GM19351 (cell line): ENCODE results near the gene PPP2R1B.

Experiments used
- ATAC-seq: cut with Tn5 transposase; IDR thresholded peaks from one replicate; pipeline ENCODE4 v1.9.1; 2021; ENCODE audit warnings: mild to moderate bottlenecking, moderate library complexity; ENCODE audit not compliant: unreplicated experiment

PPP2R1B gene

DNA sequence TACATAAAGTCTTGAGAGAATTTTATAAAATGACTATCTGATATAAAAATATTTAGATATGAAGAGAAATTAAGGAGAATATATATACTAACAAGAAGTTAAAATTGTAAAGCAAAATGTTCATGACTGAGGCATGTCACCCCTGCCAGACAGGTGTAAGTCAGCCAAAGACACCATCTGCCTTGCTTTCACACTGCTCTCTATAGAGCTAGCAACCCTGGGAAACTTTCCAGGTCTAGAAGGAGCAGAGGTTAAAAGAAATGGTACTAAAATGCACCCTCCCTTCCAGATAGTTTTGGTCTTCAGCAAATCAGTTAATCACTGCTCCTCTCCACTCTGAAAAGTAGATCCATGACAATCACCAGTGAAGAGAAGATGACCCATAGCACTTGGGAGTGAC is 16.5 kb downstream of the PPP2R1B start:
- no peak for ATAC-seq

GRCh38 chr11:111748035-111748804 is 18.0 kb downstream of the PPP2R1B start:
- ATAC-seq = no peak

- no peak for ATAC-seq
Observed at GRCh38 chr11:111745719-111746504, 20.3 kb downstream of the PPP2R1B start.

- no peak for ATAC-seq
Observed at GRCh38 chr11:111743700-111744099, 22.5 kb downstream of the PPP2R1B start.

DNA sequence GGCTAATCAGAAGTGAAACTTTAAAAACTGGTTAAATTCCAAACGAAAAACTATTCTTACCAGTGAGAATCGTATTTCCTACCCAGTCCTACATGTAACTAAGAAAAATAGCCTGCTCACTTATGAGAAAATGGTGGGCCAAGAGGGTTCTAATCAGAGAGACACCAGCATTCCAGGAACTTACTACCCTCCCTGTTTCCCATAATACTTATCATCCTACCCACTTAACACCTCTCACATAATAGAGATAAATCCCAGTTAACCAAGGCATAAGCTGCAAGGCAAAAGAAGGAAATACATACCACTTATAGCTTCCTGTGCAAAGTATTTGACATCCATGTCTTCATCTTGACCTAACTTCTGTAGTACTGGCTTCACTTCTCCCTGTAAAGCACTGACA is 24.4 kb downstream of the PPP2R1B start:
- ATAC-seq = no peak

DNA sequence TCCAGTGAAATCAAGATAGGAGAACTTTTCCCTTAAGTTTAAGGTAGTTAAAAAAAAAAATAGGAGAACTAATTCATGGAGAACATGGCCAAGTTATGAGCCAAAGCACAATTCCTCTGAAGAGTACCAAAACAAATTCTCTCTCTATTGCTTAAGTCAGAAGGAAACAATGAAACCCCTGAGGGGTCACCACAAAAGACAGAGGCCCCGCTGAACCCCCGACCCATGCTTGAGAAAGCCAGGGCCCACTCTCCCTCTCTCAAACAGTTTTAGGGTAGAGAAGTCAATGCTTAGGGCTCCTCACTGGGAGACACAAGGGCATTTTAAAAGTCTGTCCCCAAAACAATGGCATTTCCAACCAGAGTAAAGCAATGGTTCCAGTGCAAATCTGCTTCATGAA is 26.9 kb downstream of the PPP2R1B start:
- no peak for ATAC-seq

DNA sequence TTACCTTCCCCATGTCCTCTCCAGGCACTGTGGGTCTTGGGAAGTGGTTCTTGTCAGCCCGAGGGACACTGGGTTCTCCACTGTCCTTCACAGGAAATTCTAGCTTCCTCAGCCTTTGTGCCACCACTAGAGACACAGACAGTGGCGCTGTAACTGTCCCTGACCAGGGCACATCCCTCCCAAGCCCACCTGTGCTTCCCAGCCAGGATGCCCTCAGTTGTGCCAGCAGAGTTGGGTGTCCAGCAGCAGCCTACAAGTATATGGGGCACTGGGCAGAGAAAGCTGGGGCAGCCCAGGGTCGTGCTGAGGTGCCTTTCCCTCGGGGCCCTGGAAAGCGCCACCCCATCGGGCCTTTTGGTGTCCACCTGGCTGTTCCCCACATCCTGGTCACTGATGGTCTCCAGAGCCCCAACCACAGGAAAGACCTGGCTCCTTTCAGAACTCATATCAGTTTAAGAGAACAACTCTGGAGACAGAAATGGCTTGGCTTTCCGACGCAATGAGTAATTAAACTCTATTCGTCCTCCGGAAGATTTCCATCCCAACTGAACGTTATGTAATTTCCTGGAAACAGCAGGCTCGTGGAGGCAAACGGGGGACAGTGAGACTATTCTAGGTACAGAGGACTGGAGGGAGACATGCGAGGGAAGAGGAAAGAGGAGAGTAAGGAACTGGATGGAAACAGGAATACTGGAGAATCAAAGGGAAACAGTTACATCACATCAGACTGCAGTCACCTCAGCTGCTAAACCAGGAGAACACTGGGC is 28.6 kb downstream of the PPP2R1B start:
- ATAC-seq = no peak

DNA sequence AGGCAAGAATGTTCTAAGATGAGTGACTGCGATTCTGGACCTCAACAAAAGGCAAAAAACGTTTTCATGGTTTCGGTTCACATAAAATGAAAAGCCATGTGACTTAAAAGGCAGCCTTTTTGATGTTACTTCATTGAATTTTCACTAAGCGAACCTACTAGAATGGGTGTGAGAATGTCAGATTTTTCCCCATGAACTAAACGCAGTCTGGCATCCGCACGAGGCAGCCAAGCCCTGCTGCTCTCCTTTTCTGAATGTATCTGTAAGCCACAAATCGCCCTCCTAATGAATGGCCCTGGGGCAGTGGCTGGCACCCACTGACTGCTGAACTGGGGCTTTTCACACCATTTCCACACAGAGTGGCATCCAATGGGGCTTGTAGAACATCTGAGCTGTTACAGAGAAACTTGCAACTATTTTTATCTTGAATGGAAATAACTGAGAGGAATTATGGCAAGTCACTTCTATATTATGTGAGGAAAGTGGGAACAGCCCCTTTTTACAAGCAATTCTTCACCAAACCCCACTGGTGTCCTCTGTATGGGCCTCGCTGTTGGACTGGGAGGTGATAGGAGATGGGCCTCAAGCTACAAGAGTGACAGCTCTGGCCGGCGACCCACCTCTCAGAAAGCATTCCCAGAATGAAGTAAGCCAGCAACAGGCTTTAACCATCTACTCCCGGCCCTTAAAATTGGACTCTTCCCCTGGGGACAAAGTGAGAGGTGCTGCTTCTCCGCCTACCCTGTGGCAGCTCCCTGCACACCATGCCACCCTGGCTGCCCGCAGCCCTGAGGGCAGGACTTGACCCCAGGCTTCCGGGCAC is 29.4 kb downstream of the PPP2R1B start:
- no peak for ATAC-seq

DNA sequence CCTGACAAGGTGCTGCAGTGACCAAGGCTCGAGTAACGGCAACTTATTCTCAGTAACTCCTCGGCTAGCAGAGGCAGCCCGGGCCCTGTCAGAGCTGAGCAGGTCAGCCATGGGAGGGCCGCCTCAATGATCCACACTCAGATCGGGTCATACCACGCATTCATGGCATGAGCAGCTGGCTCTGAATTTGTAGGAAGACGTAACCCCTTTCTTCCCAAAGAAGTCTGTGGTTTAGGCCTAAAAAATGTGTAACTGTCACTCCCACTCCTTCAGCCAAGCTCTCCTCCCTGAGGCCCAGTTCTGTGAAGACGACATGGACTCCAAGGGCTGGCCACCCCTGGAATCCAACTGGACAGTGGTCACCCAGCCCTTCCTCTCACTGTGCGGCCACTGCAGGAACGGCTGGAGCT is 30.0 kb downstream of the PPP2R1B start:
- no peak for ATAC-seq

GRCh38 chr11:111735262-111736116 is 30.7 kb downstream of the PPP2R1B start:
- no peak for ATAC-seq

DNA sequence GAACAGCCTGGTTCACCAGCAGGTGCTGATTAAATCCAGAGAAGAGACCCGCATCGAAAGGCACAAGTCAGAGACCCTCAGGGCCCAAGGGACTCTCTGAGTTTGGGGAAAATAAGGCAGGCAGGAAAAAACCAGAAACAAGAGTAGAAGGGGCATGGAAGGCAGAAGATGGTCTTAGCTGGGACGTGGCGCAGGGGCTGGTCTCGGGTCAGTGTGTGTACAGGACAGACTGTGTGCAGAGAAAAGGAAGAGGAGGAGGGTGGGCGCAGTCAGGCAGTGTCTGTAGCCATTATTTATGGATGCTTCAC is 31.3 kb downstream of the PPP2R1B start:
- ATAC-seq = no peak

- no peak for ATAC-seq
Observed at GRCh38 chr11:111734101-111734953, 31.9 kb downstream of the PPP2R1B start.

DNA sequence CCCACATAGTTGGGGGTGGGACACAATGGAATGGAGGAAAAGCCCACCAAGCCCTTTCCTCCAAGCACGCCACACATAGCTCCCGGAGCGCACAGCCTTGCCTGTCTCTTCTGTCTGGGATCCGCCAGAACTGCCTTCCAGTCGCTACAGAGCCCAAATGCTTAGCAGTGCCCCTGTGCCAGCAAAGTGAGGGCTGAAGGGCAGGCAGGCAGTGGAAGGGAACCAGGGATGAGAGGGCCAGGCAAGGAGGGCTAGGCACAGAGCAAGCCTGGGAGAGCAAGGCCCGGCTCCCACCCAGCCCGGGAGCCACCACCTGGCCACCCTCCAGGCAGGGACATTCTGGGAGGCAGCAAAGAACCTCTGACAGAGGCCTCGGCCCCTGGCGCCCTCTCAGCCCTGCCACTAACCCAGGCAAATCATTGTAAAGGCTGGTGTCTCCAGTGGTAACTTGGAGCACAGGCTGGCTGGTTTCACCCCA is 32.5 kb downstream of the PPP2R1B start:
- no peak for ATAC-seq

DNA sequence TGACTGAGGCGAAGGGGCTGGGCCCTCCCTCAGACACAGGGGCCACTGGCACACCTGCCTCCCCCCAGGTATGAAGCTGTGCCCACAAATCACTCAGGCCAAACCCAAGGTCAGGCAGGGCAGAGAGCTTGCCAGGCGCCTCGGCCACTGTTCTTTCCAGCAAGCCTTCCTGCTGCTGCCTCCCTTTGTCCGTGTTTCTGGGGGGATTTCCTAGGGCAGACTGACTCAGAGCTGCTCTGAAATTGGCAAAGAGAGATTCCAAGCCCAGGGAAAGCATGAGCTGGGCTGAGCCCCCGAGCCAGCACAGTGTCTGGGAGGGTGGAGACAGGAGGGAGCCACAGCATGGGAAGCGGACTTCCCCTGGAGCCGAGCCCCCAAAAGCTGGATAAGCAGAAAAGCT is 33.2 kb downstream of the PPP2R1B start:
- ATAC-seq = no peak

DNA sequence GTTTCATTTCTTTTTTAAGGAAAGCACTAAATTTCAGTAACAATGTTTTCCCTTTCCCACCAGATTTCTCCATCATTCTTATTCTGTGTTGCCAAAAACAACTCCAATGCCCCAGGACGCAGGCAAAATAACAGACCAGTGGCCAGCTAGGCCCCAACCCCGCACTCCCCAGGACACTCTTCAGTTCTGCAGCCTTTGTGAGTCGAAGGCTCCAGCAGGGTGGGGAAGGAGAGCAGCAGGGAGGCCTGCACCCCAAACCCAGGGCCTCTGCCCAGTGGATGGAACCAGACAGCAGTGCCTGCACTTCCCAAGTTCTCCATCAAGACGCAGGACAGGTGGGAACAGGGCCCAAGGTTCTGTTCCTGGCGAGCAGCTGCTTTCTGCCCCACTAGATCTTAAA is 34.4 kb downstream of the PPP2R1B start:
- ATAC-seq = no peak

GRCh38 chr11:111730871-111731591 is 35.2 kb downstream of the PPP2R1B start:
- no peak for ATAC-seq

DNA sequence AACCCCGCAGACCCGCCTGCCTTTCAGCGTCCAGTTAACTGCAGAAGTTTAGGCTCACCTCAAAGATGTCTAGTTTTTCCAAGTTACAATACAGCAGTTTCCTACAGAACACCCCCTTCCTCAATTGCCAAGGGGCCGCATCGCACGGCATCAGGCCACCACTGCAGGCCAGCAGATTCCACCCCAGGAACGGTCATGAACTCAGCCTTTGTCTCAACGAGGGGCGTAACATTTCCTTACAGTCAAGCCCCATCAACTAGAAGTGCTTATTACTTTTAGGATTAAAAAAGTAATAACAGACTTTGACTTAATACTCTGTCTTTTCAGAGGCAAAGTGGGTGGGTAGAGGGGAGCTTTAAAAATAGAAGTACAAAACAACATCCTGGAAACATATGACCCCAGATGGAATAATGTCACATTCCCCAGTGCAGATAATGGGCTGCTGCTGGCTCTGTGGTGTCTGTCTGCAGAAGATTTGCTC is 36.3 kb downstream of the PPP2R1B start:
- ATAC-seq = no peak
